ENCODE data around the gene STAC. TPM values are rescaled to one million over a fixed set of nuclear protein-coding genes. Genes with fewer than 3 reads are reported as not detected.

Gene STAC
- total and polyA plus RNA-seq, 2 donors from 2014 or later, result 3.2 to 6.2 TPM

GRCh38 chr3:36540888-36541518 lies 160.7 kb downstream of the STAC start:
- Histone ChIP-seq H3K27me3 (ENCODE audit: control insufficient read depth, insufficient read depth, low read length) (no peaks in the 10 kb centered on the region), H3K36me3 (ENCODE audit: control insufficient read depth in 2 of 3, insufficient read depth in 3 of 3, low read length in 3 of 3) (no peaks in the 10 kb centered on the region), H3K9me3 (ENCODE audit: control insufficient read depth in 2 of 3, insufficient read depth in 1 of 3, low read length in 3 of 3) (no peaks in the 10 kb centered on the region), H3K9ac (ENCODE audit: low read length in 3 of 3) (no peak overlapping the region), H3K4me3 (ENCODE audit: low read length in 3 of 3) (no peak overlapping the region), H3K4me1 (ENCODE audit: control insufficient read depth in 2 of 3, insufficient read depth in 2 of 3, low read depth in 1 of 3, low read length in 3 of 3) (no peaks in the 10 kb centered on the region), H3K27ac (ENCODE audit: low read depth in 2 of 2, low read length in 2 of 2) (no peak overlapping the region)
- TF ChIP-seq, protein P1, sequence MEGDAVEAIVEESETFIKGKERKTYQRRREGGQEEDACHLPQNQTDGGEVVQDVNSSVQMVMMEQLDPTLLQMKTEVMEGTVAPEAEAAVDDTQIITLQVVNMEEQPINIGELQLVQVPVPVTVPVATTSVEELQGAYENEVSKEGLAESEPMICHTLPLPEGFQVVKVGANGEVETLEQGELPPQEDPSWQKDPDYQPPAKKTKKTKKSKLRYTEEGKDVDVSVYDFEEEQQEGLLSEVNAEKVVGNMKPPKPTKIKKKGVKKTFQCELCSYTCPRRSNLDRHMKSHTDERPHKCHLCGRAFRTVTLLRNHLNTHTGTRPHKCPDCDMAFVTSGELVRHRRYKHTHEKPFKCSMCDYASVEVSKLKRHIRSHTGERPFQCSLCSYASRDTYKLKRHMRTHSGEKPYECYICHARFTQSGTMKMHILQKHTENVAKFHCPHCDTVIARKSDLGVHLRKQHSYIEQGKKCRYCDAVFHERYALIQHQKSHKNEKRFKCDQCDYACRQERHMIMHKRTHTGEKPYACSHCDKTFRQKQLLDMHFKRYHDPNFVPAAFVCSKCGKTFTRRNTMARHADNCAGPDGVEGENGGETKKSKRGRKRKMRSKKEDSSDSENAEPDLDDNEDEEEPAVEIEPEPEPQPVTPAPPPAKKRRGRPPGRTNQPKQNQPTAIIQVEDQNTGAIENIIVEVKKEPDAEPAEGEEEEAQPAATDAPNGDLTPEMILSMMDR (IDR thresholded peaks at IDR 0.05; ENCODE audit: borderline replicate concordance, extremely low read depth, insufficient read depth), result peak; percentile 92
- intact Hi-C loops (cut with DNase I), result no loop called here
- FAIRE-seq, result no peak
- DNase-seq, result peak in 1 of 5 donors; percentile 49

GRCh38 chr3:36542186-36542585 lies 161.9 kb downstream of the STAC start:
- DNase-seq (no peak), FAIRE-seq (no peak)
- H3K9ac ChIP-seq (ENCODE audit: low read length in 3 of 3), result no peak overlapping the region
- H3K4me1 ChIP-seq (ENCODE audit: control insufficient read depth in 2 of 3, insufficient read depth in 2 of 3, low read depth in 1 of 3, low read length in 3 of 3), result no peaks in the 10 kb centered on the region
- intact Hi-C loops (cut with DNase I), result no loop called here
- no peak overlapping the region for H3K4me3 ChIP-seq (ENCODE audit: low read length in 3 of 3)
- H3K27ac ChIP-seq (ENCODE audit: low read depth in 2 of 2, low read length in 2 of 2), result no peak overlapping the region
- no peaks in the 10 kb centered on the region for H3K36me3 ChIP-seq (ENCODE audit: control insufficient read depth in 2 of 3, insufficient read depth in 3 of 3, low read length in 3 of 3)
- H3K9me3 ChIP-seq (ENCODE audit: control insufficient read depth in 2 of 3, insufficient read depth in 1 of 3, low read length in 3 of 3), result no peaks in the 10 kb centered on the region
- TF ChIP-seq, protein P1 (IDR thresholded peaks at IDR 0.05; ENCODE audit: borderline replicate concordance, extremely low read depth, insufficient read depth), result no peak
- H3K27me3 ChIP-seq (ENCODE audit: control insufficient read depth, insufficient read depth, low read length), result no peaks in the 10 kb centered on the region

DNA sequence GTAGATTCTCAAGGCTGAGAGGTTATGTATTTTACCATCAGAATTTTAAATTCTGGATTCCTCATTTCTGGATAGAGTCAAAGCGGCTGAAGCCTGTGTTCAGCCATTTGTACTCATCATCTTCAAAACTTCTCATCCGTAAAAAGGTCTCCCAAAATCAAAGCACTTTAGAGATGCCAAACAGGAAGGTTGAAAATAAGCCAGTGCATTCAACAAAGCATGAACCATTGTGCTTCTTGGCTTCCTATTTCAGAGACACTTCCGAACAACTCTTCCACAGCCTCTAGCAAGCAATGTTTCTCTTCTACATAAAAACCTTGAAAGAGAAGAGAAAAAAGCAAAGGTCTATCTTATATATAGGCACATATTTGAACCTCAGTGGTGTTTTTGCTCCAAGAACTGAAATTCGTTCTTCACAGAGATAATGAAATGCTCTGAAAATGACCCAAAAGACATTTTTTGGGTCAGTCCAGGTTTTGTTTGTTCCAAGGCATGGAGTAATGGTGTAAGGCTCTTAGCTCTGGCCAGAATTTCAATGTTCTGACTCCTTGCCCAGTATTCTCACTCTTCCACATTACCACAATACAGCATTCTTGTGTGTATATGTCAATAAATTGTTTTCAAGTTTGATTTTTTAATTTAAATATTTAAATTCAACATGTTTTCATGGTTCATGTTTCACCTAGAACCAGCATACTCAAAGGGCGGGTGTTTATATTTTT lies 163.1 kb downstream of the STAC start:
- FAIRE-seq, result no peak
- H3K27ac ChIP-seq (ENCODE audit: low read depth in 2 of 2, low read length in 2 of 2), result no peak overlapping the region

More for the DNA sequence above, 163.1 kb downstream of the STAC start:
- H3K9me3 ChIP-seq (ENCODE audit: control insufficient read depth in 2 of 3, insufficient read depth in 1 of 3, low read length in 3 of 3), result no peaks in the 10 kb centered on the region
- intact Hi-C loops (cut with DNase I), result no loop called here
- H3K4me3 ChIP-seq (ENCODE audit: low read length in 3 of 3), result no peak overlapping the region
- H3K36me3 ChIP-seq (ENCODE audit: control insufficient read depth in 2 of 3, insufficient read depth in 3 of 3, low read length in 3 of 3), result no peaks in the 10 kb centered on the region
- no peak for DNase-seq
- TF ChIP-seq, protein P1 (IDR thresholded peaks at IDR 0.05; ENCODE audit: borderline replicate concordance, extremely low read depth, insufficient read depth), result no peak
- H3K4me1 ChIP-seq (ENCODE audit: control insufficient read depth in 2 of 3, insufficient read depth in 2 of 3, low read depth in 1 of 3, low read length in 3 of 3), result no peaks in the 10 kb centered on the region
- no peaks in the 10 kb centered on the region for H3K27me3 ChIP-seq (ENCODE audit: control insufficient read depth, insufficient read depth, low read length)
- H3K9ac ChIP-seq (ENCODE audit: low read length in 3 of 3), result no peak overlapping the region
